Measurements from ENCODE around the gene EGLN2.

EGLN2 gene

DNA sequence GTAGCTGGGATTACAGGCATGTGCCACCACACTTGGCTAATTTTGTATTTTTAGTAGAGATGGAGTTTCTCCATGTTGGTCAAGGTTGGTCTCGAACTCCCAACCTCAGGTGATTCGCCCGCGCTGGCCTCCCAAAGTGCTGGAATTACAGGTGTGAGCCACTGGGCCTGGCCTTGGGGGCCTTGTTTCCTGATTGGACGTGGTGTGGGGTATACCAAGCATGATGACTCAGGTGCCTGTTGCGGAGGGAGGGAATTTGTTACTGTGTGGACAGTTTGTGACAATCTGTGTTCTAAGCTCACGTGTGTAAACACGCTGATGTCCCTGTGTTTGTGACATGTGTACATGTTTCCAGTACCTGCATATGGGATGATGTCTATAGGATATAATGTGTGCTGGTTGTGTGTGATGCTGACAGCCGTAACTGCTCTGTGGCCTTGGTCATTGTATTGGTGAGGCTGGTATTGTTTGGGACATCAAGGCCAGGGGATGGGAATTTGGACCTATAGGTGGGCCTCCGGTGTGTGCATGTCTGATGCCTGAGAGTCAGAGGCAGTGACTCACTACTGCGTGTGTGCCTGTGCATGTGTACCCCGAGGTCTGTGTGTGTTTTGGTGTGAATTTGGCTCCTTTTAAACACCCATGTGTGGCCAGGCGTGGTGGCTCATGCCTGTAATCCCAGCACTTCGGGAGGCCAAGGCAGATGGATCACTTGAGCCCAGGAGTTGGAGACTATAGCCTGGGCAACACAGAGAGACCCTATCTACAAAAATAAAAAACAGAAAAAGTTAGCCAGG lies 1.6 kb upstream of the EGLN2 start:
- Histone ChIP-seq H3K27me3 (ENCODE audit: control insufficient read depth in 1 of 2, insufficient read depth in 2 of 2, low read length in 2 of 2) (no peaks in the 10 kb centered on the region), H3K9me3 (ENCODE audit: low read length) (no peaks in the 10 kb centered on the region), H3K9ac (ENCODE audit: low read length) (peak overlapping the region; percentile 60), H3K36me3 (ENCODE audit: insufficient read depth, low read length) (peaks cover 6% of the 10 kb centered on the region), H3K27ac (ENCODE audit: low read depth, low read length) (peak overlapping the region; percentile 56), H3K4me1 (ENCODE audit: insufficient read depth, low read length) (peaks cover 21% of the 10 kb centered on the region), H3K4me3 (ENCODE audit: low read depth in 1 of 2, low read length in 2 of 2) (peak overlapping the region in 1 of 2 donors; percentile 63)

DNA sequence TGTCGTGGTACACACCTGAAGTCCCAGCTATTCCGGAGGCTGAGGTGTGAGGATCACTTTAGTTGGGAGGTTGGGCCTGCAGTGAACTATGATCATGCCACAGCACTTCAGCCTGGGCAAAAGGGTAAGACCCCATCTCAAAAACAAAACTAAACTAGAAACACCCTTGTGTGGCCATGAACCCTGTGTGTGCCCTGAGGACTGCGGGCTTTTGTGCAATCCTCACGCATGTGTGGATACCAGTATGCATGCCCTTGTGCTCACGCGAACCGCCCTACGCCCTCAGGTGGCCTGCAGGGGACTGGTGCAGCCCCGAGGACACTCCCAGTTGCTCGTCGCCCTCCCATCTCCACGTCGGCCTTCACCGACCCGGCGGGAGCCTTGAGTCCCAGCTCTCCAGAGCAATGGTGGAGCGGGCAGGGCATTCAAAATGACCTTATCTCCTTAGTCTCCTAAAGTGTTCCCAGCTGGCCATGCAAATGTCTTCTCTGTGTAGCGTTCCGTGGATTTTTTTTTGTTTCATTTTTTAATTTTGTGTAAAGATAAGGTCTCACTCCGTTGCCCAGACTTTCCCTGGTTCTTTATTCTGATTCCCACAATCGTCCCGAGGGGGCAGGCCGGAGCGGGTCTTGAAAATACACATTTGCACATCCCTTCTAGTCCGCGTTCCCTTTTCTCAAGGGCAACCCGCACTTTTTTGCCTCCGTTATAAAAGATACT lies 868 bp upstream of the EGLN2 start:
- Histone ChIP-seq H3K4me3 (ENCODE audit: low read depth in 1 of 2, low read length in 2 of 2) (peak overlapping the region; percentile 18 to 63), H3K36me3 (ENCODE audit: insufficient read depth, low read length) (peaks cover 6% of the 10 kb centered on the region), H3K4me1 (ENCODE audit: insufficient read depth, low read length) (peaks cover 29% of the 10 kb centered on the region), H3K27ac (ENCODE audit: low read depth, low read length) (peak overlapping the region; percentile 56), H3K9me3 (ENCODE audit: low read length) (no peaks in the 10 kb centered on the region), H3K9ac (ENCODE audit: low read length) (peak overlapping the region; percentile 60), H3K27me3 (ENCODE audit: control insufficient read depth in 1 of 2, insufficient read depth in 2 of 2, low read length in 2 of 2) (no peaks in the 10 kb centered on the region)

DNA sequence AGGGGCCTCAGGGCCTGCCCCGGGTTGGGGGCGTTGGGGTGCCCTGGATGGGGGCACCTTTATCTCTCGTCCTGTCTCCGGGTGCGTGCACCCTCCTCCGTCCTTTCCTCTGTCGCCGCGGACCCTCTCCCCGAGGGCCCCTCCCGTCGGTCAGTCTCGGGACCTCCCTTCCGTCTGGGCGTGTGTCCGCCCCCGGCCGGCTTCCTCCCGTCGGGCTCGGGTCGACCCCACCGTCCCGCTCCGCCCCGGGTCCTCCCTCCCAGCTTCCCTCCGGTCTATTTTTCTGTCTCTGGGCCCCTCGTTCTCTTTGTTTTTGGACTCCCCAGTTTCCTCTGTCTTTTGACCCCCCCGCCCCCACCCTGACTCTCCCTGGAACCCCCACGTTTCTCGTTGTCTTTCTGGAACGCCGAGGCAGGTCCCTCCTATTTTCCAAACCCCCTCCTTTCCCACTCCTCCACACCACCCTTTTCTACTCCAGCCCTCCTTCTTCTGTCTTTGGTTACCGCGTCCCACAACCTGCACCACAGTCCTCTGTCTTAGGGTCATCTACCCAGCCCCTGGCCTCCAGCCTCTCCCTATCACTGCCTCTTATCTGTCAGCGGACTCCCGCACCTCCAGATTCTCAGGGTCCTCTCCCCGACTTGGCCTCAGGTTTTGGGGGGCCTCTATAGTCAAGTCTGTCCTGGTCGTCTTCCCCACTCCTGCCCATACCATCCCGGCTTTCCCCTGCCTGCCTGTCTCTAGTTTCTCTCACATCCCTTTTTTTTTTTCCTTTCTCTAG lies 757 bp downstream of the EGLN2 start:
- Histone ChIP-seq H3K4me1 (ENCODE audit: insufficient read depth, low read length) (peaks cover 45% of the 10 kb centered on the region), H3K4me3 (ENCODE audit: low read depth in 1 of 2, low read length in 2 of 2) (peak overlapping the region; percentile 63 to 75), H3K9me3 (ENCODE audit: low read length) (no peaks in the 10 kb centered on the region), H3K27me3 (ENCODE audit: control insufficient read depth in 1 of 2, insufficient read depth in 2 of 2, low read length in 2 of 2) (no peaks in the 10 kb centered on the region), H3K9ac (ENCODE audit: low read length) (peak overlapping the region; percentile 49), H3K36me3 (ENCODE audit: insufficient read depth, low read length) (peaks cover 18% of the 10 kb centered on the region), H3K27ac (ENCODE audit: low read depth, low read length) (peak overlapping the region; percentile 90)

DNA sequence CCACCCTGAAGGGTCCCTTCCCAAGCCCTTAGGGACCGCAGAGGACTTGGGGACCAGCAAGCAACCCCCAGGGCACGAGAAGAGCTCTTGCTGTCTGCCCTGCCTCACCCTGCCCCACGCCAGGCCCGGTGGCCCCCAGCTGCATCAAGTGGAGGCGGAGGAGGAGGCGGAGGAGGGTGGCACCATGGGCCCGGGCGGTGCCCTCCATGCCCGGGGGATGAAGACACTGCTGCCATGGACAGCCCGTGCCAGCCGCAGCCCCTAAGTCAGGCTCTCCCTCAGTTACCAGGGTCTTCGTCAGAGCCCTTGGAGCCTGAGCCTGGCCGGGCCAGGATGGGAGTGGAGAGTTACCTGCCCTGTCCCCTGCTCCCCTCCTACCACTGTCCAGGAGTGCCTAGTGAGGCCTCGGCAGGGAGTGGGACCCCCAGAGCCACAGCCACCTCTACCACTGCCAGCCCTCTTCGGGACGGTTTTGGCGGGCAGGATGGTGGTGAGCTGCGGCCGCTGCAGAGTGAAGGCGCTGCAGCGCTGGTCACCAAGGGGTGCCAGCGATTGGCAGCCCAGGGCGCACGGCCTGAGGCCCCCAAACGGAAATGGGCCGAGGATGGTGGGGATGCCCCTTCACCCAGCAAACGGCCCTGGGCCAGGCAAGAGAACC lies 1.5 kb downstream of the EGLN2 start:
- Histone ChIP-seq H3K27me3 (ENCODE audit: control insufficient read depth in 1 of 2, insufficient read depth in 2 of 2, low read length in 2 of 2) (no peaks in the 10 kb centered on the region), H3K9ac (ENCODE audit: low read length) (peak overlapping the region; percentile 49), H3K4me3 (ENCODE audit: low read depth in 1 of 2, low read length in 2 of 2) (peak overlapping the region; percentile 63 to 75), H3K4me1 (ENCODE audit: insufficient read depth, low read length) (peaks cover 52% of the 10 kb centered on the region), H3K36me3 (ENCODE audit: insufficient read depth, low read length) (peaks cover 20% of the 10 kb centered on the region), H3K27ac (ENCODE audit: low read depth, low read length) (peak overlapping the region; percentile 90), H3K9me3 (ENCODE audit: low read length) (no peaks in the 10 kb centered on the region)

DNA sequence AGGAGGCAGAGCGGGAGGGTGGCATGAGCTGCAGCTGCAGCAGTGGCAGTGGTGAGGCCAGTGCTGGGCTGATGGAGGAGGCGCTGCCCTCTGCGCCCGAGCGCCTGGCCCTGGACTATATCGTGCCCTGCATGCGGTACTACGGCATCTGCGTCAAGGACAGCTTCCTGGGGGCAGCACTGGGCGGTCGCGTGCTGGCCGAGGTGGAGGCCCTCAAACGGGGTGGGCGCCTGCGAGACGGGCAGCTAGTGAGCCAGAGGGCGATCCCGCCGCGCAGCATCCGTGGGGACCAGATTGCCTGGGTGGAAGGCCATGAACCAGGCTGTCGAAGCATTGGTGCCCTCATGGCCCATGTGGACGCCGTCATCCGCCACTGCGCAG lies 2.0 kb downstream of the EGLN2 start:
- Histone ChIP-seq H3K27me3 (ENCODE audit: control insufficient read depth in 1 of 2, insufficient read depth in 2 of 2, low read length in 2 of 2) (no peaks in the 10 kb centered on the region), H3K4me3 (ENCODE audit: low read depth in 1 of 2, low read length in 2 of 2) (peak overlapping the region in 1 of 2 donors; percentile 63), H3K9ac (ENCODE audit: low read length) (no peak overlapping the region), H3K9me3 (ENCODE audit: low read length) (no peaks in the 10 kb centered on the region), H3K36me3 (ENCODE audit: insufficient read depth, low read length) (peaks cover 20% of the 10 kb centered on the region), H3K4me1 (ENCODE audit: insufficient read depth, low read length) (peaks cover 57% of the 10 kb centered on the region), H3K27ac (ENCODE audit: low read depth, low read length) (peak overlapping the region; percentile 90)

DNA sequence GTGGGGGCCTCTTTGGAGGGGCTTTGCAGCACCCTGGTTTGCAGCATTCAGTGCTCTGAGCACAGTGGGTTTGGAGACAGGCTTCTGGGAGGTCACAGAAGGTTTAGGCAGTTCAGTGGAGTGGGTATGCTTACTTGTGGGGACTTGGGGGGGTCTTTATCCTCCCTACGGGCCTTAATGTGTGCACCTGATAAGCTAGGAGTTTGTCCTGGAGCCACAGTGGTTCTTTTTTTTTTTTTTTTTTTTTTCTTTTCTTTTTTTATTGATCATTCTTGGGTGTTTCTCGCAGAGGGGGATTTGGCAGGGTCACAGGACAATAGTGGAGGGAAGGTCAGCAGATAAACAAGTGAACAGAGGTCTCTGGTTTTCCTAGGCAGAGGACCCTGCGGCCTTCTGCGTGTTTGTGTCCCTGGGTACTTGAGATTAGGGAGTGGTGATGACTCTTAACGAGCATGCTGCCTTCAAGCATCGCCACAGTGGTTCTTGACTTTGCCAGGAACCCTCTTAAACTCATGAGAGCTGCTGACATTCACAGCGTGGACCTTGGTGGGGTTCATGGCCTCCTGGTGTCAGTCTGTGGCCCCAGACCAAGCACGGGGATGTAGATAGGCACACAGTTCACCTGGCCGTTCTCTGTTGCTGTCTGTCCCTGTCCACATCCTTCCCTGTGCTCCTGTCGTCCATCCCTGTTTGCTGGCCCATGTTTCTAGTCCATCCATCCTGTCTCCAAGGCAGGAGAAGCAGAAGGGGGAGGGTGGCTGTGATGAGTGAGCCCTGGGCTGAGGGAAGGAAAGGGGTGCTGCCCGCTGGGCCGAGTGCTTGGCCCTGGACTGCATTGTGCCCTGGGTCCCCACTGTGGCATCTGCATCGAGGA lies 2.7 kb downstream of the EGLN2 start:
- H3K36me3 ChIP-seq (ENCODE audit: insufficient read depth, low read length): peaks cover 20% of the 10 kb centered on the region
- H3K4me1 ChIP-seq (ENCODE audit: insufficient read depth, low read length): peaks cover 64% of the 10 kb centered on the region
- peak overlapping the region in 1 of 2 donors; percentile 63 for H3K4me3 ChIP-seq (ENCODE audit: low read depth in 1 of 2, low read length in 2 of 2)
- no peaks in the 10 kb centered on the region for H3K27me3 ChIP-seq (ENCODE audit: control insufficient read depth in 1 of 2, insufficient read depth in 2 of 2, low read length in 2 of 2)
- no peaks in the 10 kb centered on the region for H3K9me3 ChIP-seq (ENCODE audit: low read length)
- peak overlapping the region; percentile 45 for H3K27ac ChIP-seq (ENCODE audit: low read depth, low read length)
- H3K9ac ChIP-seq (ENCODE audit: low read length): peak overlapping the region; percentile 25

DNA sequence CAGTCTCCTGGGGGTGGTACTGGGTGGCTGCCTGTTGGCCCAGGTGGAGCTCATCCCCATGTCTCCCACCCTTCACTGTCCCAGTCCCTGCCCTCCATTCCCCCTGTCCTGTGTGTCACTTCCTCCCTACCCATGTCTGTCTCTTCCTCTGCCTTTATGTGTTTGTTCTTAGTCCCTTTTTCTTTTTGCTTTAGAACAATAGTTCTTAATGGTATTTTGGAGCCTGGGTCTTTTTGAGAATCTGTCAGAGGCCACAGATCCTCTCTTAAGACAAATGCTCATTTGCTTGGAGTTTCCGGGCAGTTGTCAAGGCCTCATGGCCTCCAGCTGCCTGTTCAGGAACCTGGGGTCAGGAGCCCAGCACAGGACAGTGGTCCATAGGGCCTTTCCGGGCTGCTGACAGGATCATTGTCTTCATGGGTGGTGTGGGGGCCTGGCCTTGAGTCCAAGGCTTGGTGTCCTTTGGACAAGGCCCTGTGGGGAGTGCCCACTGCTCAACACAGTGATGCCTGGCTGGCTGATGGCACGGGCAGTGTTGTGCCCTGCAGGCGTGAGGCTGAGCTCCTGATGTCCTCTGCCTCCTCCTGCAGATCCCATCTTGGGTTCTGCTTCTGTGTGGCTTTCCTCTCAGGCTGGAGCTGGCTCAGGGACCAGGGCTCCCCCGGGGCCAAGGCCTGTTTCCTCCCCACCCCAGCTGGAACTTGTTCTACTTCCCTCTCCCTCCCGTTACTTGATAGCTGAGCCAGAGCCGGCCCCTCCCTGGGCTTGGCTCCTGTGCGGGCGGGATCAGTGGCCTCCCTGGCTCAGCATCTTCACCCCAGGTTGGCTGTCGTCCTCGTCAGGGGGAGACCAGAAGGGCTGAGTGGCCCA lies 3.5 kb downstream of the EGLN2 start:
- peaks cover 72% of the 10 kb centered on the region for H3K4me1 ChIP-seq (ENCODE audit: insufficient read depth, low read length)
- no peaks in the 10 kb centered on the region for H3K27me3 ChIP-seq (ENCODE audit: control insufficient read depth in 1 of 2, insufficient read depth in 2 of 2, low read length in 2 of 2)
- peak overlapping the region; percentile 45 for H3K27ac ChIP-seq (ENCODE audit: low read depth, low read length)
- H3K36me3 ChIP-seq (ENCODE audit: insufficient read depth, low read length): peaks cover 20% of the 10 kb centered on the region
- peak overlapping the region; percentile 25 for H3K9ac ChIP-seq (ENCODE audit: low read length)
- H3K9me3 ChIP-seq (ENCODE audit: low read length): no peaks in the 10 kb centered on the region
- peak overlapping the region in 1 of 2 donors; percentile 54 for H3K4me3 ChIP-seq (ENCODE audit: low read depth in 1 of 2, low read length in 2 of 2)

DNA sequence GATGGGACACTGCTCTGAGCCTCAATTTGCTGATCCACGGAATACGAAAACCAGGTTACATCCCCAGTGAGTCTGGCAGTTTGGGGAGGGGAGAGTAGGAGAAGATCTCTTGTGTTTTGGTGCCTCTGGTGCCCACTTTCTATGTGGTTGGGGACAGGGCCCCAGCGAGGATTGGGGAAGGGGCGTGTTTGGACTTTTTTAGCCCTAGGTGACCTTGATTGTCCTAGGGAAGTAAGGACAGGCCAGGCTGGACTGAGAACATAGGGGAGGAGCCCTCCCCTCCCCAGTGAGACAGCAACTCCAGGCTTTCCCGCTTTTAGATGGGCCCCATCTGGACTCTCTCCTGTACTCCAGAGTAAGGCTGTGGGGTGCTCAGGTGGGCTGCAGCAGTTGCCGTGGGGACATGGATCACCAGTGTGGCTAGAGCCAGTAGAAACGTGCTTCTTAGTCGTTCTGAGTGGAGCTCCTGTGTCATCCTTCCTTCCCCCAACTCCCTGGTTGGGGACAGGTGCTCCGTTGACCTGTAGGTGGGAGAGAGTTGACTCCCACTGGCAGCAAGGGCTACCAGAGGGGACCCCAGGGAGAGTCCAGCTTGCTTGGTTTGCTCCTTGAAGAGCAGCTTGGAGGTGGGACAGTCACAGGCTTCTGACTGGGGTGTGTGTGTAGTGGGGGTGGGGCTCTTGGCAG lies 4.3 kb downstream of the EGLN2 start:
- H3K4me1 ChIP-seq (ENCODE audit: insufficient read depth, low read length): peaks cover 72% of the 10 kb centered on the region
- peak overlapping the region in 1 of 2 donors; percentile 54 for H3K4me3 ChIP-seq (ENCODE audit: low read depth in 1 of 2, low read length in 2 of 2)
- H3K9me3 ChIP-seq (ENCODE audit: low read length): no peaks in the 10 kb centered on the region
- no peaks in the 10 kb centered on the region for H3K27me3 ChIP-seq (ENCODE audit: control insufficient read depth in 1 of 2, insufficient read depth in 2 of 2, low read length in 2 of 2)
- H3K36me3 ChIP-seq (ENCODE audit: insufficient read depth, low read length): peaks cover 28% of the 10 kb centered on the region
- H3K9ac ChIP-seq (ENCODE audit: low read length): peak overlapping the region; percentile 5
- peak overlapping the region; percentile 45 for H3K27ac ChIP-seq (ENCODE audit: low read depth, low read length)

DNA sequence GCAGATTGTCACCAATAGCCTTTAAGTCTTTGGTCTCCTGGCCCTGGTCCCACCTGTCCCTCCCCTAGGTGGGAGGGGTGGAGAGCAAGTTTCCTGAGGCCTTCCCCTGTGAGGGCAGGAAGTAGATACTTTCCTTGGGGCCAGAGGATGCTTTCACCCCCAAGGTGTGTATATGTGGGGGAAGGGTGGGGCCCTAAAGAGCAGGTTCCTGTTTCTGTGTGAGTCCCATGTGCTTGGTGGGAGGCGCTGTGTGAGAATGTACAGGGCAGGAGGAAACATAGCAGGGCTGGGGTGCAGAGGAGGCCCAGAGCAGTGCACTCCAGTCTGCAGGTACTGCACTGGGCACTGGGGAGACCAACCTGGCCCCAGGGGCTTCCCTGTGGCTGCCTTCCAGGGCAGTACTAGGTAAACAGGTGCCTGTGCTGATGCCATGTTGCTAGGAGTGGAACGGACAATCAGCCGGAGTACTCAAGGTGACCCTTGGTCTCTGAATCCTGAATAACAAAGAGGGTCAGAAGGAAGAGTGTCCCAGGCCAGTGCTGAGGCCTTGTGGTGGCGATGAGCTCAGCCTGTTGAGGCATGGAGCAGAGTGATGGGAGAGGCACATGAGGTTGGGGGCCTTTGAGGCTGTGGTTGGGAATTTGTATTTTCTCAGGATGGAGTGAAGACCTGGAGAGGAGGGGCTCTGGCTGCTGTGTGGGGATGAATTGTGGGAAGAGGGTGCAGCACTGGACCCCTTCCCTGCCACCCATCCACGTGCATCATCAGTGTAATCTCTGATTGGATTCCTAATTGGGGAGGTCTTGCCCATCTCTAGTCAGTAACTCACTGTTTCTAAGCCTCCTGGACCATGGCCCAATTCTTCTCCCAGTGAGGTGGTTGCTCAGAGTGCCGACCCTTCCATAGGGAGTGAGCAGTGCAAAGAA lies 5.1 kb downstream of the EGLN2 start:
- H3K27ac ChIP-seq (ENCODE audit: low read depth, low read length): peak overlapping the region; percentile 45
- peak overlapping the region in 1 of 2 donors; percentile 8 for H3K4me3 ChIP-seq (ENCODE audit: low read depth in 1 of 2, low read length in 2 of 2)
- no peaks in the 10 kb centered on the region for H3K27me3 ChIP-seq (ENCODE audit: control insufficient read depth in 1 of 2, insufficient read depth in 2 of 2, low read length in 2 of 2)
- H3K4me1 ChIP-seq (ENCODE audit: insufficient read depth, low read length): peaks cover 72% of the 10 kb centered on the region
- peak overlapping the region; percentile 16 for H3K9ac ChIP-seq (ENCODE audit: low read length)
- H3K36me3 ChIP-seq (ENCODE audit: insufficient read depth, low read length): peaks cover 36% of the 10 kb centered on the region
- H3K9me3 ChIP-seq (ENCODE audit: low read length): no peaks in the 10 kb centered on the region

Data from muscle layer of colon (tissue), 2 donors.